ENCODE measurements around the gene TLCD2.

GRCh38 chr17:1743088-1743439 is 32.9 kb upstream of the TLCD2 start:
- no peak for TF ChIP-seq CTCF (IDR thresholded peaks at IDR 0.05)
- TF ChIP-seq POLR2A (IDR thresholded peaks at IDR 0.05): no peak
- TF ChIP-seq POLR2AphosphoS5 (IDR thresholded peaks at IDR 0.05): no peak

Data from breast epithelium (tissue), 3 donors.